ENCODE results near the gene TERB2. TPM values are rescaled to one million over a fixed set of nuclear protein-coding genes. Genes with fewer than 3 reads are reported as not detected.
"Not testable (repeated sequence)": the region's sequence is repeated elsewhere in the genome, so short reads cannot be mapped to it uniquely, and the experiment has no call there.

The TERB2 gene
- total RNA-seq, 1 experiment from 2014 or later: not detected

DNA sequence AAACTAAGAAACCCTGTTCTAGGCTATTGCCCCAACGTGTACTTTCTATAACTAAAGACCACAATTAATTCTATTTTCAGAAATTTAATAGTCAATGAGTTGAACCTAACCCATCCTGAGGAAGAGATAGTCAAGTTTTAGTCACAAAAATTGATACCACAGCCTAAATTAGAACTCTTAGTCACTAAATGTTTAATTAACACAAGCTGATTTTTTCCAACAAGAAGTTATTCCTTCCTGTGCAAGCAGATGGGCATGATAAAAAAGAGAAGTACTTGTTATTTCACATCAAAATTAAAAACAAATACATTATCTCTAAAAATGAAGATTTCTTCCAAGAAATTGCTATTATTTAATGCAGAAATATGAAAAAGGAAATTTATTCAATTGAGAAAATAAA lies 38.4 kb upstream of the TERB2 start:
- POLR2A ChIA-PET (ENCODE audit: unreplicated experiment): no interaction called here
- H2AFZ ChIP-seq: no peak overlapping the region
- no peaks in the 10 kb centered on the region for H3K27me3 ChIP-seq (ENCODE audit: insufficient read depth, low read depth)
- no peak overlapping the region for H3K27ac ChIP-seq
- no peak for TF ChIP-seq EZH2 (IDR thresholded peaks at IDR 0.05; ENCODE audit: low read depth)
- TF ChIP-seq, protein P1, sequence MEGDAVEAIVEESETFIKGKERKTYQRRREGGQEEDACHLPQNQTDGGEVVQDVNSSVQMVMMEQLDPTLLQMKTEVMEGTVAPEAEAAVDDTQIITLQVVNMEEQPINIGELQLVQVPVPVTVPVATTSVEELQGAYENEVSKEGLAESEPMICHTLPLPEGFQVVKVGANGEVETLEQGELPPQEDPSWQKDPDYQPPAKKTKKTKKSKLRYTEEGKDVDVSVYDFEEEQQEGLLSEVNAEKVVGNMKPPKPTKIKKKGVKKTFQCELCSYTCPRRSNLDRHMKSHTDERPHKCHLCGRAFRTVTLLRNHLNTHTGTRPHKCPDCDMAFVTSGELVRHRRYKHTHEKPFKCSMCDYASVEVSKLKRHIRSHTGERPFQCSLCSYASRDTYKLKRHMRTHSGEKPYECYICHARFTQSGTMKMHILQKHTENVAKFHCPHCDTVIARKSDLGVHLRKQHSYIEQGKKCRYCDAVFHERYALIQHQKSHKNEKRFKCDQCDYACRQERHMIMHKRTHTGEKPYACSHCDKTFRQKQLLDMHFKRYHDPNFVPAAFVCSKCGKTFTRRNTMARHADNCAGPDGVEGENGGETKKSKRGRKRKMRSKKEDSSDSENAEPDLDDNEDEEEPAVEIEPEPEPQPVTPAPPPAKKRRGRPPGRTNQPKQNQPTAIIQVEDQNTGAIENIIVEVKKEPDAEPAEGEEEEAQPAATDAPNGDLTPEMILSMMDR (conservative IDR thresholded peaks at IDR 0.05): no peak
- no peak for DNase-seq
- no peaks in the 10 kb centered on the region for H3K9me2 ChIP-seq (ENCODE audit: insufficient read depth)
- H3K79me2 ChIP-seq (ENCODE audit: low read depth): no peaks in the 10 kb centered on the region
- no peaks in the 10 kb centered on the region for H3K9me3 ChIP-seq (ENCODE audit: insufficient read depth, low read depth)
- no peak overlapping the region for H3K4me3 ChIP-seq
- CTCF ChIA-PET: no interaction called here
- BruUV-seq (replicated peaks): no TSS peak
- H4K20me1 ChIP-seq (ENCODE audit: insufficient read depth): no peaks in the 10 kb centered on the region
- intact Hi-C loops (cut with micrococcal nuclease; ENCODE audit: unreplicated experiment): no loop called here
- no peak overlapping the region for H3K4me2 ChIP-seq
- H3K4me1 ChIP-seq (replicated peaks; ENCODE audit: insufficient read depth): no peaks in the 10 kb centered on the region
- H3K36me3 ChIP-seq (ENCODE audit: low read depth): no peaks in the 10 kb centered on the region
- H3F3A ChIP-seq (ENCODE audit: insufficient read depth, low read depth): no peaks in the 10 kb centered on the region

DNA sequence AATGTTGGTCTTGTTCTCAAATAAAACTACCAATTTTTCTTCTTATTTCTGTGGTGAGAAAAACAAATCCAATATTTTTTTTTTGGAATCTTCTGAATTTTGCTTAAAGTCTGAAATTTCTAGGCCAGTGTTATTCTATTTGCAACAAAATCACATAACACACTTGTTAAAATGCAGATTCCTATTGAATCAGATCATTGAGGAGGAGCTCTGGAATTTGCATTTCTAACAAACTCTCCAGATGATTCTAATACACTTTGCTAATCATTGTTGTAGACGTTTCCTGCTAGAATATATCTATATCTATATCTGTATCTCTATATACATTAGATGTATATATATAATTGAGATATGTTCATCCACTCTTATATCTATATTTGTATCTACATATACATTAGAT lies 27.8 kb upstream of the TERB2 start:
- H3K4me3 ChIP-seq; H3K9me2 ChIP-seq (ENCODE audit: insufficient read depth); H3K4me1 ChIP-seq (replicated peaks; ENCODE audit: insufficient read depth); H4K20me1 ChIP-seq (ENCODE audit: insufficient read depth); H3K27me3 ChIP-seq (ENCODE audit: insufficient read depth, low read depth); CTCF ChIA-PET; H3K9me3 ChIP-seq (ENCODE audit: insufficient read depth, low read depth); H3F3A ChIP-seq (ENCODE audit: insufficient read depth, low read depth); DNase-seq; H2AFZ ChIP-seq; POLR2A ChIA-PET (ENCODE audit: unreplicated experiment); H3K36me3 ChIP-seq (ENCODE audit: low read depth); H3K4me2 ChIP-seq; H3K27ac ChIP-seq; H3K79me2 ChIP-seq (ENCODE audit: low read depth); BruUV-seq (replicated peaks): not testable (repeated sequence)
- intact Hi-C loops (cut with micrococcal nuclease; ENCODE audit: unreplicated experiment): loop anchor here (5.0 kb wide), 1 partner anchor 76 kb away; no protein-coding TSS in a partner anchor

- H3K4me2 ChIP-seq; DNase-seq; H3F3A ChIP-seq (ENCODE audit: insufficient read depth, low read depth); H3K4me1 ChIP-seq (replicated peaks; ENCODE audit: insufficient read depth); H3K27ac ChIP-seq; H2AFZ ChIP-seq; H3K36me3 ChIP-seq (ENCODE audit: low read depth); POLR2A ChIA-PET (ENCODE audit: unreplicated experiment); H4K20me1 ChIP-seq (ENCODE audit: insufficient read depth); H3K27me3 ChIP-seq (ENCODE audit: insufficient read depth, low read depth); H3K9me3 ChIP-seq (ENCODE audit: insufficient read depth, low read depth); H3K79me2 ChIP-seq (ENCODE audit: low read depth); BruUV-seq (replicated peaks); CTCF ChIA-PET; intact Hi-C loops (cut with micrococcal nuclease; ENCODE audit: unreplicated experiment); H3K9me2 ChIP-seq (ENCODE audit: insufficient read depth); H3K4me3 ChIP-seq: not testable (repeated sequence)
These were observed 26.2 kb upstream of the TERB2 start for GRCh38 chr15:44930283-44930682.

GRCh38 chr15:44958302-44958701 lies 1.8 kb downstream of the TERB2 start:
- H3K27me3 ChIP-seq (ENCODE audit: insufficient read depth, low read depth); H3F3A ChIP-seq (ENCODE audit: insufficient read depth, low read depth); H3K9me3 ChIP-seq (ENCODE audit: insufficient read depth, low read depth); H3K4me3 ChIP-seq; H3K79me2 ChIP-seq (ENCODE audit: low read depth); intact Hi-C loops (cut with micrococcal nuclease; ENCODE audit: unreplicated experiment); H3K4me2 ChIP-seq; H3K36me3 ChIP-seq (ENCODE audit: low read depth); H2AFZ ChIP-seq; H3K4me1 ChIP-seq (replicated peaks; ENCODE audit: insufficient read depth); POLR2A ChIA-PET (ENCODE audit: unreplicated experiment); DNase-seq; H3K9me2 ChIP-seq (ENCODE audit: insufficient read depth); H3K27ac ChIP-seq; H4K20me1 ChIP-seq (ENCODE audit: insufficient read depth); BruUV-seq (replicated peaks); CTCF ChIA-PET: not testable (repeated sequence)

DNA sequence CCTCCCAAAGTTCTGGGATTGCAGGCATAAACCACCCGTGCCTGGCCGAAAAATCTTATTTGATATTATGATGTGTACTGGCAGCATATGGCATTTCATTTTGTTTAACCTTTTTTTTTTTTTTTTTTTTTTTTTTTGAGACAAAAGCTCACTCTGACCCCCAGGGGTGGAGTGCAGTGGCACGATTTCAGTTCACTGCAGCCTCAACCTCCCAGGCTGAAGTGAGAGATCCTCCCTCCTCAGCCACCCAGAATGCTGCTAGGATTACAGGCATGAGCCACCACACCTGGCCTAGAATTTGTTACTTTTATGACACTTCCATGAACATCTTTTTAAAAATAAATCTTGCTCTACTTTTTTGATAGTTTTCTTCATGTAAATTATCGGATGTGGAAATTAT lies 12.0 kb downstream of the TERB2 start:
- no peak overlapping the region for H3K4me3 ChIP-seq
- H3F3A ChIP-seq (ENCODE audit: insufficient read depth, low read depth): no peaks in the 10 kb centered on the region
- no peak overlapping the region for H2AFZ ChIP-seq
- H3K79me2 ChIP-seq (ENCODE audit: low read depth): no peaks in the 10 kb centered on the region
- BruUV-seq (replicated peaks): no TSS peak
- no peak overlapping the region for H3K4me2 ChIP-seq
- DNase-seq: no peak
- H3K36me3 ChIP-seq (ENCODE audit: low read depth): no peaks in the 10 kb centered on the region
- H3K27ac ChIP-seq: no peak overlapping the region
- H3K9me3 ChIP-seq (ENCODE audit: insufficient read depth, low read depth): no peaks in the 10 kb centered on the region
- no peaks in the 10 kb centered on the region for H4K20me1 ChIP-seq (ENCODE audit: insufficient read depth)
- H3K4me1 ChIP-seq (replicated peaks; ENCODE audit: insufficient read depth): no peaks in the 10 kb centered on the region
- ChIA-PET CTCF (interaction anchor here (0.6 to 1.3 kb wide), 4 partner anchors 60 to 389 kb away, joined by 3 to 4 read pairs (median 4); no protein-coding TSS in a partner anchor), POLR2A (ENCODE audit: unreplicated experiment) (no interaction called here)
- intact Hi-C loops (cut with micrococcal nuclease; ENCODE audit: unreplicated experiment): no loop called here
- TF ChIP-seq, protein P1 (conservative IDR thresholded peaks at IDR 0.05): no peak
- no peak for TF ChIP-seq EZH2 (IDR thresholded peaks at IDR 0.05; ENCODE audit: low read depth)
- no peaks in the 10 kb centered on the region for H3K27me3 ChIP-seq (ENCODE audit: insufficient read depth, low read depth)
- no peaks in the 10 kb centered on the region for H3K9me2 ChIP-seq (ENCODE audit: insufficient read depth)

Data from PC-9 (cell line).